Measurements from ENCODE around the gene TXNDC11.

- peak in 1 of 5 experiments; percentile 23 for TF ChIP-seq CTCF (IDR thresholded peaks at IDR 0.05)
- peak; percentile 25 to 61 for TF ChIP-seq POLR2A (IDR thresholded peaks at IDR 0.05)
Measured at GRCh38 chr16:11632455-11632939, 110.2 kb downstream of the TXNDC11 start.
